Measurements from ENCODE around the gene PTK7. TPM values are rescaled to one million over a fixed set of nuclear protein-coding genes. Genes with fewer than 3 reads are reported as not detected.

The PTK7 gene
- total RNA-seq, 3 donors from 2014 or later: 7.0 to 57.1 (median 52.1) TPM

- no peak for TF ChIP-seq CTCF (IDR thresholded peaks at IDR 0.05)
- TF ChIP-seq POLR2AphosphoS5 (IDR thresholded peaks at IDR 0.05): no peak
- TF ChIP-seq POLR2A (IDR thresholded peaks at IDR 0.05): no peak
- DNase-seq (ENCODE audit: low spot score in 2 of 2): peak in 1 of 2 donors; percentile 1
- no peaks in the 10 kb centered on the region for H3K4me1 ChIP-seq
- intact Hi-C loops (cut with DNase I; ENCODE audit: low total_unique reads): no loop called here
- no peaks in the 10 kb centered on the region for H3K27me3 ChIP-seq
- H3K36me3 ChIP-seq: no peaks in the 10 kb centered on the region
- no peak overlapping the region for H3K4me3 ChIP-seq
- H3K9me3 ChIP-seq: no peaks in the 10 kb centered on the region
- H3K27ac ChIP-seq: no peak overlapping the region
These were observed 127.6 kb downstream of the PTK7 start for GRCh38 chr6:43203718-43204095.

- no peaks in the 10 kb centered on the region for H3K27me3 ChIP-seq
- no peaks in the 10 kb centered on the region for H3K9me3 ChIP-seq
- no peak for TF ChIP-seq POLR2AphosphoS5 (IDR thresholded peaks at IDR 0.05)
- no peak for TF ChIP-seq POLR2A (IDR thresholded peaks at IDR 0.05)
- no peak for TF ChIP-seq CTCF (IDR thresholded peaks at IDR 0.05)
- H3K36me3 ChIP-seq: no peaks in the 10 kb centered on the region
- H3K4me1 ChIP-seq: no peaks in the 10 kb centered on the region
- no peak overlapping the region for H3K27ac ChIP-seq
- intact Hi-C loops (cut with DNase I; ENCODE audit: low total_unique reads): no loop called here
- DNase-seq (ENCODE audit: low spot score in 2 of 2): peak in 1 of 2 donors; percentile 40
- H3K4me3 ChIP-seq: no peak overlapping the region
These were observed 128.4 kb downstream of the PTK7 start for GRCh38 chr6:43204271-43205105.

- no peaks in the 10 kb centered on the region for H3K36me3 ChIP-seq
- intact Hi-C loops (cut with DNase I; ENCODE audit: low total_unique reads): no loop called here
- peak in 1 of 2 donors; percentile 41 for DNase-seq (ENCODE audit: low spot score in 2 of 2)
These were observed 129.7 kb downstream of the PTK7 start for GRCh38 chr6:43205849-43206248.

GRCh38 chr6:43207286-43207685, 131.2 kb downstream of the PTK7 start:
- Histone ChIP-seq H3K27me3 (no peaks in the 10 kb centered on the region), H3K27ac (no peak overlapping the region), H3K9me3 (no peaks in the 10 kb centered on the region), H3K4me3 (no peak overlapping the region), H3K36me3 (no peaks in the 10 kb centered on the region), H3K4me1 (no peaks in the 10 kb centered on the region)
- no peak for DNase-seq (ENCODE audit: low spot score in 2 of 2)
- TF ChIP-seq POLR2AphosphoS5 (IDR thresholded peaks at IDR 0.05) (no peak), POLR2A (IDR thresholded peaks at IDR 0.05) (no peak), CTCF (IDR thresholded peaks at IDR 0.05) (no peak)
- intact Hi-C loops (cut with DNase I; ENCODE audit: low total_unique reads): no loop called here

More at GRCh38 chr6:43205849-43206248, 129.7 kb downstream of the PTK7 start:
- Histone ChIP-seq H3K27ac (no peak overlapping the region), H3K9me3 (no peaks in the 10 kb centered on the region), H3K27me3 (no peaks in the 10 kb centered on the region), H3K4me1 (no peaks in the 10 kb centered on the region), H3K4me3 (no peak overlapping the region)
- TF ChIP-seq POLR2A (IDR thresholded peaks at IDR 0.05) (no peak), CTCF (IDR thresholded peaks at IDR 0.05) (no peak), POLR2AphosphoS5 (IDR thresholded peaks at IDR 0.05) (no peak)

Other genes with a start within 250 kb of the PTK7 start
- 100 to 1,000 TPM in 1 of 3 donors, 10 to 100 TPM in 2; 85.5 to 107 (median 90.1) TPM for gene RPL7L1, start 196.7 kb upstream of the PTK7 start, total RNA-seq
- gene PTCRA, start 160.3 kb upstream of the PTK7 start, total RNA-seq: not detected
- gene CNPY3, start 146.8 kb upstream of the PTK7 start, total RNA-seq: 10 to 100 TPM; 27.5 to 37.9 (median 33.1) TPM
- gene GNMT, start 115.6 kb upstream of the PTK7 start, total RNA-seq: 1 to 10 TPM in 2 of 3 donors, under 1 TPM in 1; 0.32 to 5.9 (median 1.8) TPM
- gene PEX6, start 97.1 kb upstream of the PTK7 start, total RNA-seq: 10 to 100 TPM; 13.0 to 22.3 (median 18.9) TPM
- 10 to 100 TPM; 25.2 to 35.6 (median 34.7) TPM for gene PPP2R5D, start 91.7 kb upstream of the PTK7 start, total RNA-seq
- gene MEA1, start 62.4 kb upstream of the PTK7 start, total RNA-seq: 10 to 100 TPM; 65.0 to 78.0 (median 76.3) TPM
- 10 to 100 TPM; 91.4 to 97.3 (median 92.5) TPM for gene KLHDC3, start 62.1 kb upstream of the PTK7 start, total RNA-seq
- 10 to 100 TPM; 48.8 to 69.2 (median 56.3) TPM for gene RRP36, start 54.7 kb upstream of the PTK7 start, total RNA-seq
- gene CUL7, start 22.5 kb upstream of the PTK7 start, total RNA-seq: 10 to 100 TPM; 12.6 to 21.4 (median 19.3) TPM
- 10 to 100 TPM; 17.9 to 32.1 (median 29.1) TPM for gene MRPL2, start 16.9 kb upstream of the PTK7 start, total RNA-seq
- gene KLC4, start 16.7 kb upstream of the PTK7 start, total RNA-seq: 10 to 100 TPM; 20.5 to 33.7 (median 21.0) TPM
- gene SRF, start 95.0 kb downstream of the PTK7 start, total RNA-seq: 10 to 100 TPM; 18.1 to 32.1 (median 28.5) TPM
- gene CUL9, start 105.9 kb downstream of the PTK7 start, total RNA-seq: 10 to 100 TPM; 25.1 to 47.5 (median 43.3) TPM
- gene DNPH1, start 153.2 kb downstream of the PTK7 start, total RNA-seq: 10 to 100 TPM; 46.5 to 61.1 (median 53.7) TPM
- gene TTBK1, start 167.2 kb downstream of the PTK7 start, total RNA-seq: under 1 TPM in 1 of 3 donors, not detected in 2; under 0.01 TPM
- not detected for gene SLC22A7, start 221.9 kb downstream of the PTK7 start, total RNA-seq
- gene CRIP3, start 232.5 kb downstream of the PTK7 start, total RNA-seq: 1 to 10 TPM; 1.6 to 2.1 (median 1.9) TPM